ENCODE results near the gene SLC2A9. TPM values are rescaled to one million over a fixed set of nuclear protein-coding genes. Genes with fewer than 3 reads are reported as not detected.
A peak's percentile ranks its signal among the peaks of the same experiment; 100 is the strongest.

Gene SLC2A9
- total and polyA plus RNA-seq, 2 of the 13 experiments (the other 11 are each of a cell fraction or from before 2014, with no cell fraction given): 36.2 to 42.3 TPM

GRCh38 chr4:10025230-10025806 is 4.0 kb upstream of the SLC2A9 start (continued):
- TF ChIP-seq ZMYM2 (CRISPR knock-in tag; IDR thresholded peaks at IDR 0.05) (peak; percentile 72; the same call in 1 of the 2 replicates), TBL1XR1 (IDR thresholded peaks at IDR 0.05; ENCODE audit: borderline replicate concordance, low read length, partially characterized antibody) (peak; percentile 17), PAXIP1 (CRISPR knock-in tag; conservative IDR thresholded peaks at IDR 0.05) (peak; percentile 84), ZNF891 (CRISPR knock-in tag; IDR thresholded peaks at IDR 0.05) (no peak), HOMEZ (CRISPR knock-in tag; IDR thresholded peaks at IDR 0.05; ENCODE audit: low read depth) (peak; percentile 60), ZNF292 (CRISPR knock-in tag; IDR thresholded peaks at IDR 0.05; ENCODE audit: borderline replicate concordance, low read depth) (peak; percentile 56; the same call in 1 of the 2 replicates), TGIF2 (CRISPR knock-in tag; IDR thresholded peaks at IDR 0.05) (no peak), ZBTB39 (CRISPR knock-in tag; IDR thresholded peaks at IDR 0.05) (no peak), ELF3 (CRISPR knock-in tag; IDR thresholded peaks at IDR 0.05) (peak; percentile 79), FOXA1 (IDR thresholded peaks at IDR 0.05) (no peak), FOXA1 (CRISPR knock-in tag; IDR thresholded peaks at IDR 0.05) (peak; percentile 83), ZFP36 (IDR thresholded peaks at IDR 0.05; ENCODE audit: borderline replicate concordance, low read depth, low read length, partially characterized antibody) (peak; percentile 96), ATF3 (CRISPR knock-in tag; IDR thresholded peaks at IDR 0.05) (peak; percentile 73; the same call in 1 of the 2 replicates), ZNF792 (CRISPR knock-in tag; IDR thresholded peaks at IDR 0.05) (0 out of 2 replicates have a peak, but pooled peaks have one; percentile 10), SALL1 (CRISPR knock-in tag; IDR thresholded peaks at IDR 0.05) (peak; percentile 31; the same call in 1 of the 2 replicates), SP5 (CRISPR knock-in tag; IDR thresholded peaks at IDR 0.05; ENCODE audit: borderline replicate concordance, low read depth) (peak; percentile 43; the same call in 1 of the 2 replicates), CHD4 (IDR thresholded peaks at IDR 0.05; ENCODE audit: borderline replicate concordance, low read length) (peak; percentile 85; the same call in 1 of the 2 replicates), EP300 (IDR thresholded peaks at IDR 0.05; ENCODE audit: low read depth in 2 of 2, low read length in 2 of 2) (peak in 1 of 2 experiments; percentile 79; a peak in 2 of 4 replicates), EP300 (CRISPR knock-in tag; IDR thresholded peaks at IDR 0.05; ENCODE audit: borderline replicate concordance) (no peak)

All from HepG2 (cell line).